ENCODE measurements around the gene NDUFA6.

DNA sequence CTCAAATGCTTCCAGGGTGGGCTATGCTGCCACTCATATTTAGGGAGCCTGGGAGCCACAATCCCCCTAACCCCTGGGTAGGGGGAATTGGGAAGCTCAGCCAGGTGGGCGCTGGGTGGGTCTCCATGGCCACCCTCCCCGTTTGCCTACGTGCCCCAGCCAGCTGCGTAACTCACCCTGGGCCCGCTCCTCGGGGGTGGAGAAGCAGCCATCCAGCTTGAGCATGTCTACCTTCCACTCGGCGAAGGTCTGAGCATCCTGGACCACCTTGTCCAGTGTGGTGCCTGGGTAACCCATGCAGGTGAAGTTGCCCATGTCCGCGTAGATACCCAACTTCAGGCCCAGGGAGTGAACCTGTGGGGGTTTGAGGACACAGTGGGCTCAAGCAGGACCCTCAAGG lies 23.6 kb downstream of the NDUFA6 start:
- TF ChIP-seq CTCF (conservative IDR thresholded peaks at IDR 0.05) (no peak), EZH2 (IDR thresholded peaks at IDR 0.05; ENCODE audit: low read depth) (no peak)
